OCI-LY1 (cell line): ENCODE measurements around the gene CRMP1.

Source experiments
- CTCF ChIP-seq: fragments of 200-600 bp; sonication (generic), shearing (Covaris generic); IDR thresholded peaks from 2 replicates; pipeline ENCODE4 v1.5.1; 2017; ENCODE audit warnings: mild to moderate bottlenecking, antibody characterized with exemption, low read length, moderate library complexity, mixed read lengths
- EZH2 ChIP-seq: fragments of 200-600 bp; sonication (generic), shearing (Covaris generic); IDR thresholded peaks from 2 replicates; pipeline ENCODE4 v1.8.0; 2017; ENCODE audit warnings: borderline replicate concordance, mixed run types, mild to moderate bottlenecking, antibody characterized with exemption, low read length, moderate library complexity, mixed read lengths

GRCh38 chr4:5919044-5919443 lies 26.2 kb upstream of the CRMP1 start:
- TF ChIP-seq CTCF (no peak), EZH2 (no peak)
